K562 (cell line): Measurements from ENCODE around the gene TXNRD2. TPM values are rescaled to one million over a fixed set of nuclear protein-coding genes. Genes with fewer than 3 reads are reported as not detected.

ENCODE experiments used
- BDP1 ChIP-seq: IDR thresholded peaks from 3 replicates; pipeline ENCODE4 v1.6.1; 2011; ENCODE audit not compliant: insufficient read length, insufficient read depth
- EGR1 ChIP-seq: fragments of 450-650 bp; conservative IDR thresholded peaks from 2 replicates; pipeline ENCODE4 v1.6.1; 2017; ENCODE audit warnings: mild to moderate bottlenecking
- EHMT2 ChIP-seq: fragments of 450-650 bp; IDR thresholded peaks from 2 replicates; pipeline ENCODE4 v1.6.1; 2018; ENCODE audit warnings: antibody characterized with exemption
- ETV1 ChIP-seq: fragments of 450-650 bp; conservative IDR thresholded peaks from 2 replicates; pipeline ENCODE4 v1.6.1; 2016; ENCODE audit warnings: missing genetic modification characterization, control low read depth, low read depth, missing compliant biosample characterization
- GABPA ChIP-seq: fragments of 200-800 bp; sonication (Bioruptor generic); conservative IDR thresholded peaks from 2 replicates; pipeline ENCODE4 v1.6.1; 2016; ENCODE audit warnings: low read depth, missing genetic modification characterization, missing compliant biosample characterization
- KAT7 ChIP-seq: sonication (generic); formaldehyde crosslinking; IDR thresholded peaks from 2 replicates; pipeline ENCODE4 v1.8.0; 2022; ENCODE audit warnings: missing genetic modification reagents, mild to moderate bottlenecking, borderline replicate concordance
- PRPF4 ChIP-seq: fragments of 200-400 bp; formaldehyde crosslinking; IDR thresholded peaks from one replicate; pipeline ENCODE4 v1.6.1; 2017; ENCODE audit warnings: low read length, low read depth, mild to moderate bottlenecking; ENCODE audit not compliant: insufficient read depth, poor library complexity, severe bottlenecking
- RBM17 ChIP-seq: fragments of 200-400 bp; formaldehyde crosslinking; IDR thresholded peaks from 2 replicates; pipeline ENCODE4 v1.6.1; 2017; ENCODE audit warnings: low read depth, mild to moderate bottlenecking, low read length, borderline replicate concordance
- SUPT5H ChIP-seq: fragments of 450-650 bp; IDR thresholded peaks from 2 replicates; pipeline ENCODE4 v1.6.1; 2016
- TAF1 ChIP-seq: IDR thresholded peaks from 2 replicates; pipeline ENCODE4 v1.6.1; 2011; ENCODE audit warnings: mild to moderate bottlenecking, low read length, moderate library complexity; ENCODE audit not compliant: insufficient read depth, control insufficient read depth, severe bottlenecking; ENCODE audit errors: extremely low read depth
- ZBED1 ChIP-seq: IDR thresholded peaks from 2 replicates; pipeline ENCODE4 v1.6.1; 2014
- polyA plus RNA-seq, 8 experiments: library from polyadenylated mRNA; depleted of rRNA in 4 of 8; stranded (reverse) in 5 of 8; unstranded in 3 of 8; fragments of >200 nt; fragmentation: Nextera tagmentation in 2 of 8; fragmentation: Illumina TruSeq in 1 of 8; extraction: Ambion mirVana in 2 of 8; extraction: Trizol in 1 of 8; gene quantifications; 2 replicates each; pipeline versions ENCODE4 v1.2.1 to v1.2.3, GENCODE V29; 2011 to 2014; ENCODE audit warnings: inconsistent platforms in 1 of 8, missing spikeins in 1 of 8
- total RNA-seq, 7 experiments: library from RNA; depleted of rRNA in 6 of 7; stranded (reverse); fragments of >200 nt in 6 of 7; fragmentation: Illumina TruSeq in 2 of 7; extraction: Trizol in 2 of 7; gene quantifications; 2 replicates each; pipeline versions ENCODE4 v1.2.1 to v1.2.3, GENCODE V29; 2011 to 2021; ENCODE audit warnings: low replicate concordance in 1 of 7
- TF ChIP-seq, protein P1 (sequence below): fragments of 250-450 bp; sonication (Bioruptor Pico); IDR thresholded peaks from 2 replicates; pipeline ENCODE4 v1.4.0; 2020; ENCODE audit warnings: mild to moderate bottlenecking, moderate library complexity
- TF ChIP-seq, protein P2 (sequence below): fragments of 250-450 bp; sonication (Bioruptor Pico); IDR thresholded peaks from 2 replicates; pipeline ENCODE4 v1.4.0; 2020
- TF ChIP-seq, protein P3 (sequence below), 2 experiments: fragments of 450-650 bp; formaldehyde crosslinking in 1 of 2; IDR thresholded peaks; 2 replicates each; pipeline versions ENCODE4 v1.4.0 to v1.6.1; 2014 to 2020; ENCODE audit warnings: mild to moderate bottlenecking in 2 of 2, borderline replicate concordance in 1 of 2, low read depth in 1 of 2

TXNRD2 gene
- total and polyA plus RNA-seq, 9 of the 15 experiments (the other 6 are each of a cell fraction or from before 2014, with no cell fraction given), result 3.3 to 80.2 (median 49.4) TPM

- TF ChIP-seq, protein P1, sequence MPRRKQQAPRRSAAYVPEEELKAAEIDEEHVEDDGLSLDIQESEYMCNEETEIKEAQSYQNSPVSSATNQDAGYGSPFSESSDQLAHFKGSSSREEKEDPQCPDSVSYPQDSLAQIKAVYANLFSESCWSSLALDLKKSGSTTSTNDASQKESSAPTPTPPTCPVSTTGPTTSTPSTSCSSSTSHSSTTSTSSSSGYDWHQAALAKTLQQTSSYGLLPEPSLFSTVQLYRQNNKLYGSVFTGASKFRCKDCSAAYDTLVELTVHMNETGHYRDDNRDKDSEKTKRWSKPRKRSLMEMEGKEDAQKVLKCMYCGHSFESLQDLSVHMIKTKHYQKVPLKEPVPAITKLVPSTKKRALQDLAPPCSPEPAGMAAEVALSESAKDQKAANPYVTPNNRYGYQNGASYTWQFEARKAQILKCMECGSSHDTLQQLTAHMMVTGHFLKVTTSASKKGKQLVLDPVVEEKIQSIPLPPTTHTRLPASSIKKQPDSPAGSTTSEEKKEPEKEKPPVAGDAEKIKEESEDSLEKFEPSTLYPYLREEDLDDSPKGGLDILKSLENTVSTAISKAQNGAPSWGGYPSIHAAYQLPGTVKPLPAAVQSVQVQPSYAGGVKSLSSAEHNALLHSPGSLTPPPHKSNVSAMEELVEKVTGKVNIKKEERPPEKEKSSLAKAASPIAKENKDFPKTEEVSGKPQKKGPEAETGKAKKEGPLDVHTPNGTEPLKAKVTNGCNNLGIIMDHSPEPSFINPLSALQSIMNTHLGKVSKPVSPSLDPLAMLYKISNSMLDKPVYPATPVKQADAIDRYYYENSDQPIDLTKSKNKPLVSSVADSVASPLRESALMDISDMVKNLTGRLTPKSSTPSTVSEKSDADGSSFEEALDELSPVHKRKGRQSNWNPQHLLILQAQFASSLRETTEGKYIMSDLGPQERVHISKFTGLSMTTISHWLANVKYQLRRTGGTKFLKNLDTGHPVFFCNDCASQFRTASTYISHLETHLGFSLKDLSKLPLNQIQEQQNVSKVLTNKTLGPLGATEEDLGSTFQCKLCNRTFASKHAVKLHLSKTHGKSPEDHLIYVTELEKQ (CRISPR knock-in tag), result no peak
- TF ChIP-seq GABPA (tag) (no peak), KAT7 (CRISPR knock-in tag) (no peak), PRPF4 (no peak), EHMT2 (no peak), ZBED1 (no peak), EGR1 (peak; percentile 87), SUPT5H (peak; percentile 57; the same call in 1 of the 2 replicates), RBM17 (no peak), ETV1 (tag) (peak; percentile 78), BDP1 (no peak), TAF1 (no peak)
- TF ChIP-seq, protein P2, sequence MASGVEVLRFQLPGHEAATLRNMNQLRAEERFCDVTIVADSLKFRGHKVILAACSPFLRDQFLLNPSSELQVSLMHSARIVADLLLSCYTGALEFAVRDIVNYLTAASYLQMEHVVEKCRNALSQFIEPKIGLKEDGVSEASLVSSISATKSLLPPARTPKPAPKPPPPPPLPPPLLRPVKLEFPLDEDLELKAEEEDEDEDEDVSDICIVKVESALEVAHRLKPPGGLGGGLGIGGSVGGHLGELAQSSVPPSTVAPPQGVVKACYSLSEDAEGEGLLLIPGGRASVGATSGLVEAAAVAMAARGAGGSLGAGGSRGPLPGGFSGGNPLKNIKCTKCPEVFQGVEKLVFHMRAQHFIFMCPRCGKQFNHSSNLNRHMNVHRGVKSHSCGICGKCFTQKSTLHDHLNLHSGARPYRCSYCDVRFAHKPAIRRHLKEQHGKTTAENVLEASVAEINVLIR (CRISPR knock-in tag), result no peak
- TF ChIP-seq, protein P3, sequence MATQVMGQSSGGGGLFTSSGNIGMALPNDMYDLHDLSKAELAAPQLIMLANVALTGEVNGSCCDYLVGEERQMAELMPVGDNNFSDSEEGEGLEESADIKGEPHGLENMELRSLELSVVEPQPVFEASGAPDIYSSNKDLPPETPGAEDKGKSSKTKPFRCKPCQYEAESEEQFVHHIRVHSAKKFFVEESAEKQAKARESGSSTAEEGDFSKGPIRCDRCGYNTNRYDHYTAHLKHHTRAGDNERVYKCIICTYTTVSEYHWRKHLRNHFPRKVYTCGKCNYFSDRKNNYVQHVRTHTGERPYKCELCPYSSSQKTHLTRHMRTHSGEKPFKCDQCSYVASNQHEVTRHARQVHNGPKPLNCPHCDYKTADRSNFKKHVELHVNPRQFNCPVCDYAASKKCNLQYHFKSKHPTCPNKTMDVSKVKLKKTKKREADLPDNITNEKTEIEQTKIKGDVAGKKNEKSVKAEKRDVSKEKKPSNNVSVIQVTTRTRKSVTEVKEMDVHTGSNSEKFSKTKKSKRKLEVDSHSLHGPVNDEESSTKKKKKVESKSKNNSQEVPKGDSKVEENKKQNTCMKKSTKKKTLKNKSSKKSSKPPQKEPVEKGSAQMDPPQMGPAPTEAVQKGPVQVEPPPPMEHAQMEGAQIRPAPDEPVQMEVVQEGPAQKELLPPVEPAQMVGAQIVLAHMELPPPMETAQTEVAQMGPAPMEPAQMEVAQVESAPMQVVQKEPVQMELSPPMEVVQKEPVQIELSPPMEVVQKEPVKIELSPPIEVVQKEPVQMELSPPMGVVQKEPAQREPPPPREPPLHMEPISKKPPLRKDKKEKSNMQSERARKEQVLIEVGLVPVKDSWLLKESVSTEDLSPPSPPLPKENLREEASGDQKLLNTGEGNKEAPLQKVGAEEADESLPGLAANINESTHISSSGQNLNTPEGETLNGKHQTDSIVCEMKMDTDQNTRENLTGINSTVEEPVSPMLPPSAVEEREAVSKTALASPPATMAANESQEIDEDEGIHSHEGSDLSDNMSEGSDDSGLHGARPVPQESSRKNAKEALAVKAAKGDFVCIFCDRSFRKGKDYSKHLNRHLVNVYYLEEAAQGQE (IDR thresholded peaks at IDR 0.05; ENCODE audit: borderline replicate concordance), result peak; percentile 68; the same call in 1 of the 2 replicates
- TF ChIP-seq, protein P3 (CRISPR knock-in tag; IDR thresholded peaks at IDR 0.05; ENCODE audit: low read depth), result peak; percentile 88
Observed at GRCh38 chr22:19986410-19987341, 45.1 kb upstream of the TXNRD2 start (continued).
